ENCODE measurements around the gene ANKFN1.

DNA sequence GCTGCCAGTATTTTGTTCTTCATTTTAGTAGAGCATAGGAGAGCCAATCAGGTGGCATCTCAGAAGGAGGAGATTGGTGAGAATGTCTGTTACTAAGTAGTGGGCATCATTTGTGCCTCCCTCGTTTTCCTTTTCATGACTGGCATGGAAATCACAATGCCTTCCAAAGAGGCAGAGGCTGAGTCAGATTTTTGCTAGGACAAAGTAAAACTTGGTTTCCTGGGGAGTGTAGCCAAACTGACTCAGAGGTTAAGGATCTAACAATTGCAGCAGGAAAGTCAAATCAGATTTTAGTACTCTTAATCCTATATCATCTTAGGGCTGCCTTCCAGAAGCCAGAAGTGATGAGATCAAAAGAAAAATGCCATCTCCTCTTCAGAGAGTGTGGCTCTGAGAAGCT lies 138.7 kb downstream of the ANKFN1 start:
- TF ChIP-seq CTCF (conservative IDR thresholded peaks at IDR 0.05 in 1 of 2, IDR thresholded peaks at IDR 0.05 in 1 of 2; ENCODE audit: extremely low read depth in 1 of 2, insufficient read depth in 1 of 2, low read depth in 1 of 2, low read length in 2 of 2), result no peak
- TF ChIP-seq EZH2 (IDR thresholded peaks at IDR 0.05; ENCODE audit: borderline replicate concordance, low read length), result no peak
